Panc1 (cell line): ENCODE data around the gene ADAMTS6. TPM values are rescaled to one million over a fixed set of nuclear protein-coding genes. Genes with fewer than 3 reads are reported as not detected.

Source experiments
- ATAC-seq: fragments of 200-7000 bp; cut with Tn5 transposase; 2 replicates; pipeline ENCODE4 v1.9.1; 2020; ENCODE audit warnings: mild to moderate bottlenecking, moderate library complexity
- BruUV-seq: library from RNA; stranded (reverse); fragments of 400-500 nt; replicated peaks from 2 replicates; lab custom pipeline; 2021; lab: Mats Ljungman, UMichigan
- CTCF ChIA-PET: fragments of 300-600 bp; sonication (Branson Sonifier 250); formaldehyde crosslinking; loops from one replicate; lab custom pipeline; 2022; ENCODE audit warnings: antibody characterized with exemption; lab: Charles Lee
- POLR2A ChIA-PET: fragments of 300-600 bp; sonication (Branson Sonifier 250); formaldehyde crosslinking; loops from one replicate; lab custom pipeline; 2022; ENCODE audit warnings: antibody characterized with exemption; lab: Charles Lee
- DNase-seq: peaks from one replicate; pipeline ENCODE4 v3.0.0-alpha.2; 2010; ENCODE audit warnings: low read depth, low spot score
- H3K27ac ChIP-seq: 2 replicates; pipeline ENCODE4 v1.5.1; 2011; ENCODE audit warnings: mild to moderate bottlenecking, low read length, inconsistent platforms
- H3K27me3 ChIP-seq: fragments of 200-500 bp; sonication (Bioruptor generic); 2 replicates; pipeline ENCODE4 v1.6.0; 2014; ENCODE audit warnings: low read length, inconsistent platforms; ENCODE audit not compliant: control insufficient read depth, insufficient read depth
- H3K36me3 ChIP-seq: fragments of 200-500 bp; sonication (Bioruptor generic); 2 replicates; pipeline ENCODE4 v1.5.1; 2014; ENCODE audit warnings: inconsistent platforms, mild to moderate bottlenecking, low read length, moderate library complexity; ENCODE audit not compliant: control insufficient read depth, insufficient read depth
- H3K4me1 ChIP-seq: 2 replicates; pipeline ENCODE4 v1.5.1; 2011; ENCODE audit warnings: inconsistent platforms, mild to moderate bottlenecking, low read length, moderate library complexity; ENCODE audit not compliant: control insufficient read depth, insufficient read depth
- H3K4me3 ChIP-seq, 2 experiments: 2 replicates each; pipeline ENCODE4 v1.5.1; 2011 to 2012; ENCODE audit warnings: low read depth in 2 of 2, low read length in 2 of 2, mild to moderate bottlenecking in 2 of 2, inconsistent platforms in 1 of 2, moderate library complexity in 1 of 2
- H3K9me3 ChIP-seq: fragments of 200-500 bp; sonication (Bioruptor generic); 2 replicates; pipeline ENCODE4 v1.5.1; 2014; ENCODE audit warnings: low read depth, mild to moderate bottlenecking, inconsistent platforms, low read length, moderate library complexity; ENCODE audit not compliant: control insufficient read depth, insufficient read depth
- CTCF ChIP-seq: fragments of 450-650 bp; IDR thresholded peaks from 2 replicates; pipeline ENCODE4 v1.5.1; 2017; ENCODE audit warnings: mild to moderate bottlenecking
- POLR2AphosphoS5 ChIP-seq: IDR thresholded peaks from 2 replicates; pipeline ENCODE4 v1.6.1; 2012; ENCODE audit warnings: mild to moderate bottlenecking, low read depth, low read length, moderate library complexity
- REST ChIP-seq, 2 experiments: IDR thresholded peaks; 2 replicates each; pipeline ENCODE4 v1.6.1; 2011 to 2012; ENCODE audit warnings: low read depth in 2 of 2, control low read depth in 1 of 2, low read length in 1 of 2, mild to moderate bottlenecking in 1 of 2, moderate library complexity in 1 of 2; ENCODE audit not compliant: insufficient read depth in 1 of 2
- SIN3A ChIP-seq: IDR thresholded peaks from 2 replicates; pipeline ENCODE4 v1.6.1; 2012; ENCODE audit warnings: low read depth, mild to moderate bottlenecking, low read length, moderate library complexity, borderline replicate concordance; ENCODE audit not compliant: insufficient read depth
- TCF7L2 ChIP-seq: IDR thresholded peaks from 2 replicates; pipeline ENCODE4 v1.6.1; 2011; ENCODE audit warnings: mild to moderate bottlenecking, low read depth, low read length, inconsistent platforms
- in situ Hi-C: cut with HindIII; loops from 2 replicates; pipeline ENCODE4 v1.10.0; 2016; ENCODE audit warnings: low sequenced_read_pairs, low pct_unique_long_range_greater_than_20kb
- intact Hi-C: fragments of 100-400 bp; cut with micrococcal nuclease; formaldehyde crosslinking; loops from one replicate; pipeline ENCODE4 v1.10.0; 2022; ENCODE audit not compliant: unreplicated experiment
- total RNA-seq: library from RNA; stranded (reverse); gene quantifications from one replicate; pipeline ENCODE4 v1.2.1, GENCODE V29; 2021; ENCODE audit not compliant: unreplicated experiment

ADAMTS6 gene
- total RNA-seq, 1 experiment from 2014 or later: 0.64 TPM

- intact Hi-C loops (no loop called here), in situ Hi-C loops (no loop called here)
- Histone ChIP-seq H3K4me1 (no peaks in the 10 kb centered on the region), H3K36me3 (no peaks in the 10 kb centered on the region), H3K27ac (no peak overlapping the region), H3K4me3 (no peak overlapping the region), H3K27me3 (no peaks in the 10 kb centered on the region), H3K9me3 (no peaks in the 10 kb centered on the region)
- no TSS peak for BruUV-seq
- DNase-seq: no peak
- POLR2A ChIA-PET: no interaction called here
- no peak for ATAC-seq
- TF ChIP-seq REST (IDR thresholded peaks at IDR 0.05; ENCODE audit: insufficient read depth in 1 of 2, low read depth in 2 of 2, low read length in 1 of 2) (no peak), POLR2AphosphoS5 (no peak), CTCF (no peak), SIN3A (no peak), TCF7L2 (no peak)
- CTCF ChIA-PET: no interaction called here
Measured at GRCh38 chr5:65434122-65434521, 47.6 kb downstream of the ADAMTS6 start.

- H3K27me3 ChIP-seq: no peaks in the 10 kb centered on the region
- no peaks in the 10 kb centered on the region for H3K36me3 ChIP-seq
- DNase-seq: no peak
- no peak overlapping the region for H3K4me3 ChIP-seq
- in situ Hi-C loops (no loop called here), intact Hi-C loops (no loop called here)
- H3K4me1 ChIP-seq: no peaks in the 10 kb centered on the region
- BruUV-seq: no TSS peak
- POLR2A ChIA-PET: no interaction called here
- ATAC-seq: no peak
- CTCF ChIA-PET: no interaction called here
- H3K9me3 ChIP-seq: no peaks in the 10 kb centered on the region
- no peak overlapping the region for H3K27ac ChIP-seq
- no peak for TF ChIP-seq TCF7L2
- TF ChIP-seq POLR2AphosphoS5: no peak
- TF ChIP-seq SIN3A: no peak
- TF ChIP-seq CTCF: no peak
- TF ChIP-seq REST (IDR thresholded peaks at IDR 0.05; ENCODE audit: insufficient read depth in 1 of 2, low read depth in 2 of 2, low read length in 1 of 2): no peak
Measured at GRCh38 chr5:65426656-65427055, 55.1 kb downstream of the ADAMTS6 start.
